GM18907 (cell line): ENCODE data around the gene GNA15.
"Not testable (repeated sequence)": the region's sequence is repeated elsewhere in the genome, so short reads cannot be mapped to it uniquely, and the experiment has no call there.

Experiments
- ATAC-seq: cut with Tn5 transposase; IDR thresholded peaks from one replicate; pipeline ENCODE4 v1.9.1; 2021; ENCODE audit warnings: mild to moderate bottlenecking, moderate library complexity; ENCODE audit not compliant: unreplicated experiment

The GNA15 gene

GRCh38 chr19:3188627-3189596 is 53.1 kb downstream of the GNA15 start:
- ATAC-seq: no peak

GRCh38 chr19:3189702-3190469 is 54.1 kb downstream of the GNA15 start:
- ATAC-seq: no peak

GRCh38 chr19:3190470-3190770 is 54.6 kb downstream of the GNA15 start:
- ATAC-seq: no peak

GRCh38 chr19:3190921-3191805 is 55.3 kb downstream of the GNA15 start:
- ATAC-seq: no peak

- ATAC-seq: not testable (repeated sequence)
Observed at GRCh38 chr19:3191806-3192104, 55.9 kb downstream of the GNA15 start.

- no peak for ATAC-seq
Observed at GRCh38 chr19:3192228-3192635, 56.4 kb downstream of the GNA15 start.

GRCh38 chr19:3192684-3193083 is 56.9 kb downstream of the GNA15 start:
- no peak for ATAC-seq

- ATAC-seq: no peak
Observed at GRCh38 chr19:3193256-3194105, 57.6 kb downstream of the GNA15 start.

- ATAC-seq: no peak
Observed at GRCh38 chr19:3194106-3195087, 58.6 kb downstream of the GNA15 start.

- no peak for ATAC-seq
Observed at GRCh38 chr19:3196064-3196932, 60.5 kb downstream of the GNA15 start.

GRCh38 chr19:3196933-3197205 is 61.0 kb downstream of the GNA15 start:
- no peak for ATAC-seq

- no peak for ATAC-seq
Observed at GRCh38 chr19:3198901-3199700, 63.3 kb downstream of the GNA15 start.

- ATAC-seq: no peak
Observed at GRCh38 chr19:3201072-3201700, 65.4 kb downstream of the GNA15 start.

GRCh38 chr19:3201911-3202310 is 66.1 kb downstream of the GNA15 start:
- ATAC-seq: no peak

- ATAC-seq: no peak
Observed at GRCh38 chr19:3202346-3202745, 66.5 kb downstream of the GNA15 start.

GRCh38 chr19:3202895-3203294 is 67.1 kb downstream of the GNA15 start:
- ATAC-seq: not testable (repeated sequence)
